NCI-H82 treated with DMSO at 0.1 percent for 48 hours (cell line): ENCODE data around the gene PRR22.

Experiments
- DNase-seq: peaks from one replicate; lab custom pipeline; 2025; ENCODE audit not compliant: unreplicated experiment; lab: John Stamatoyannopoulos, UW

Gene PRR22

DNA sequence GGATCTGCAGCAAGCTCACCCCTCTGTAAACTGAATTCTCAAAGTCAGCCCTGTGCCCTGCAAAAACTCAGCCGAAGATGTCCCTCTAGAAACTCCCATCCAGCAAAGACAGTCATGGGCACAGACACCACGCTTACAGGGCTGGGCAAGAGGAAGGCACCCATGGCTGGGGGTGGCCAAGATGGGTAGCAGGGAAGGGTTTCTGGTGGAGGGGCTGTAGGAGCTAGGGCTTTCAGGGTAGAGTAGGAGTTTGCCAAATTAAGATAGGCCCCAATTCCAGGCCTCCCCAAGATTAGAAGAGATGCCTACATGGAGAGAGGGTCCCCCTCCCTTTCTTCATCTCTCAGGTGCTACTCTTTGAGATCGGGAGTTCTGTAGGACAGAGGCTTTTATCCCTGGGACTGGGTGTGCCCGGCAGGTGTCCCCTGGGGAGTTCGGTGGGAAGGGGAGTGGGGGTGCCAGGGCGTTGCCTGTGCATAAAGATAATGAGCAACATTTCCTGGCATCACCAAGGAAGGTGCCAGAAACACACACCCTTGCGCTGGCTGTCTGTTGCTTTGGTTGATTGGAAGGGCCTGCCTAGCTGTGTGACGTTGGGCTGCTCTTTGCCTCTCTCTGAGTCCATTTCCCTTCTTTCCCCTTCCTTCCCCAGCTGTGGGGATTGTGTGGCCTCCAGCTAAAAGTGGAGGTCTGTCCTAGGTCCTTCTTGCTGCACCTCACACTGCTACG is 29.7 kb upstream of the PRR22 start:
- no peak for DNase-seq

DNA sequence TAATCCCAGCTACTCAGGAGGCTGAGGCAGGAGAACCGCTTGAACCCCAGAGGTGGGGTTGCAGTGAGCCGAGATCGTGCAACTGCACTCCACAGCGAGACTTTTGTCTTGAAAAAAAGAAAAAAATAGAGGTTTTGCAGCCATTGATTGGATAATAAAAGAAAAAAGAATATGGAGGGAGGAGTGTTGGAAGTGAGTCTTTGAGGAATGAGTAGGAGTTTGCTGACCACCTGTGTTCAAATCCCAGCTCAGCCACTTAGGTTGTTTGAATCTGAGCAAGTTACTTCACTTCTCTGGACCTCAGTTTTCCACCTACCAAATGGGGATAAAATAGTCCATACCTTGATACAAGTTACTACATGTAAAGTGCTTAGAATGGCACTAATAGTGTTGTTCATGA is 26.6 kb upstream of the PRR22 start:
- DNase-seq, result no peak

DNA sequence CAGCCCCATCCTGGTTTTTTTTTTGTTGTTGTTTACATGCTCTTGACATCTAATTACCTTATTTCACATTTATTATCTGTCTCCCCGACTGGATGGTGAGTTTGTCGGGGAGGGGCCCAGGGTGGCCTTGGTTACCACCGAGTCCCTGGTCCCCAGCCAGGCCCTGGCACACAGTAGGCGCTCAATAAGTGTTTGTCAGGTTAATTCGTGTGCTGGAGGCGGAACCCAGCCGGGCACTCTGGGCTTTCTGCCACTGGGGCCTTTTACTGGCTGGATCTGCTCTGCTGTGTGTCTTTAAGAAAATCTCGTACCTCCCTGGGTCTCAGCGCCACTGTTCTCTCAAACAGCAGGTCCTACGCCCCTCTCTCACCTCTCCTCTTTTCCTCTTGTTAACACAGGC is 24.9 kb upstream of the PRR22 start:
- DNase-seq, result no peak

DNA sequence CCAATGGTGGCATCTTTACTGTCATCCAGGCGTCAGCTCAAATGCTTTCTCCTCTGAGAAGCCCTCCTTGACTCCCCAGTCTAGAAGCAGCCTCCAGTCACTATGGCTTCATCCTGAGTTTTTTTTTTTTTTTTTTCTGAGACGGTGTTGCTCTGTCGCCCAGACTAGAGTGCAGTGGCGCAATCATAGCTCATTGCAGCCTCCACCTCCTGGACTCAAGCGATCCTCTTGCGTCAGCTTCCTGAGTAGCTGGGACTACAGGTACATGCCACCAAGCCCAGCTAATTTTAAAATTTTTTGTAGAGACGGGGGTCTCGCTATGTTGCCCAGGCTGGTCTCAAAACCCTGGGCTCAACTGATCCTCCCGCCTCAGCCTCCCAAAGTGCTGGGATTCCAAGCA is 24.5 kb upstream of the PRR22 start:
- DNase-seq, result no peak

DNA sequence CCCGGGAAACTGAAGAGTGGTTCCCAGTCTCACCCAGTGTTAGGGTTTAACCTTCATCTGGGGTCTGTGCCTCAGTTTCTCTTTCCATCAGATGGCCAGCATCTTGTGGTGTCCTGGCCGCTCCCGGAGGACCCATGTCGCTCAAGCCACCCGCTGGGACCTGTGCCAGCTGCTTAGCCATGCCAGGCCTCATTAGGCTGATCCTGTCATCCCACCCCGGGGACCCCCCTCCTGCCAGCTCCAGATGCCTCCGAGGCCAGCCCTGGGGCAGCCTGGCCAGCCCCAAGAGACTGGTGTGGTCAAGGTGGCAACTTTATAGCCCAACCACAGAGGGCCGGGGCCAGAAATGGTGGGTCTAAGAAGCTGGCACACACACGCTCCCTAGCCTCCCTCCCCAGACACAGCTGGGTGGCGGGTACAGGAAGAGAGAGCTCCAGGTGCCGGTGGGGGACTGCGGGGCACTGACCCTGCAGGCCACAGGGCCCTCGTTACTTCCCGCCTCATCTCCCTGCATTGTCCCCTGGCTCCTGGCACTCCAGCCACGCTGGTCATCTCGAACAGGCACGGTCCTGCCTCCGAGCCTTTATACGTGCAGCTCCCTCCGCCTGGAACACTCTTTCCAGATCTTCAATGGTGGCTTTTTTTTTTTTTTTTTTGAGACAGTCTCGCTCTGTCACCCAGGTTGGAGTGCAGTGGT is 23.7 kb upstream of the PRR22 start:
- no peak for DNase-seq

DNA sequence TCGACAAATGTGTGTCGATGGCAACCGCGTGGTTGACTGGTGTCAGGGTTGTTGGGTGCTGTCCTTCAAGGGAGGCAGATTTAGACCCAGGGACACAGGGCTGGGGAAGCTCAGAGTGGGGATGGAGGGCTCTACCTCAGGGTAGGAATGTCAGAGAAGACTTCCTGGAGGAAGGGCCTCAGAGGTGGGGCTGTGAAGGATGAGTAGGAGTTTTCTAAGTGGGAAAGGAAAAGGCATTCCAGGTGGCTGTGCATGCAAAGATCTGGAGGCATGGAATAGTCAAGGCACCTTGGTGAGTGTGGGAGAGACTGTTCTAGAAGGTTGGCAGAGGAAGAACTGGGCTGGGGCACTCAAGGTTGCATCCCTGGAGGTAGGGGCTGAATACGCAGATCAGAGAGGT is 22.4 kb upstream of the PRR22 start:
- no peak for DNase-seq

DNA sequence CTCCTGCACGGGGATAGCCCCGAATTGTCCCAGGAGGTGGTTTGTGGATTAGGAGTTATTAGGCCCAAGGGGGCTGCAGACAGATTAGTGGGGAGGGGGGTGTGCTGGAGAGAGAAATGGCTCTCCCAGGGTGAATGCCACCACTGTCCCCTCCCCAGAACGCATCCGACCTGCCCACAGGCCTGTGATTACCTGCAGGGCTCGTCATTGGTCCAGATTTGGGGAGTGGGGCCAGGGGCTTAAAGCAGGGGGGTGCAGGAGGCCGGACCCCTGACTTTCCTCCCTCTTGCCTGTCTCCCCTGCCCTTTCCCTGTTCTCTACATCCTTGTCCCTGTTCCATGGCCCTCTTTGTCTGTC is 21.6 kb upstream of the PRR22 start:
- DNase-seq, result no peak

DNA sequence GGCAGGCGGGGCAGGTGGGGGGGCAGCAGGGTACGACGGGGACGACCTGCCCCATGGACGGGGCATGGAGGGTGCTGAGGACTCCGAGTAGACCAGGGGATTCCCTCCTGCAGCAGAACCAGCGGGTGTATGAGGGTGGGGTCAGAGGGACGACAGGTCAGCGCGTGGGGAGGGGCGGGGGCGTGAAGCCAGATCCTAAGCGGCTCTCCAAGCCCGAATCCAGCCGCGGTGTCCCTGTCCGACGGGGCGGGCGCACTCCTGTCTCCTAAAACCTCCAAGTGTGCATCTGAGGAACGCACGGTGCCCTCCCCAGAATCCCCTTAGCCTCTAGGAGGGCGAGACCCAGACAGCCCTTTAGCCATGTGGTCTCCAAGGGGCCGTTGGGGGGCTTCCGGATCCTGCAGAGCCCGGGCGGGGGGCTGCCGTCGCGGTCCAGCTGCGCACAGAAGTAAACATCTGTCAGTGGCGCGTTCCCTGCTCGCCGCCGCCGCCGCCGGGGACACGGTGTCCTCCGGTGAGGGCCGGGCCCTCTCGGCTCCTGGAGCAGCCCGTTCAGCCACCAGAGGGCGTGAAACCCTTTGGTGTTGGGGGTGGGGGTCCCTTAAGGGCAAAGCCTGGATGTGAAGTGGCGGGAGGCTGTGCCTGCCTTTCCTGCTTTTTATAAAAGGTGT is 21.1 kb upstream of the PRR22 start:
- peak; percentile 40 for DNase-seq

DNA sequence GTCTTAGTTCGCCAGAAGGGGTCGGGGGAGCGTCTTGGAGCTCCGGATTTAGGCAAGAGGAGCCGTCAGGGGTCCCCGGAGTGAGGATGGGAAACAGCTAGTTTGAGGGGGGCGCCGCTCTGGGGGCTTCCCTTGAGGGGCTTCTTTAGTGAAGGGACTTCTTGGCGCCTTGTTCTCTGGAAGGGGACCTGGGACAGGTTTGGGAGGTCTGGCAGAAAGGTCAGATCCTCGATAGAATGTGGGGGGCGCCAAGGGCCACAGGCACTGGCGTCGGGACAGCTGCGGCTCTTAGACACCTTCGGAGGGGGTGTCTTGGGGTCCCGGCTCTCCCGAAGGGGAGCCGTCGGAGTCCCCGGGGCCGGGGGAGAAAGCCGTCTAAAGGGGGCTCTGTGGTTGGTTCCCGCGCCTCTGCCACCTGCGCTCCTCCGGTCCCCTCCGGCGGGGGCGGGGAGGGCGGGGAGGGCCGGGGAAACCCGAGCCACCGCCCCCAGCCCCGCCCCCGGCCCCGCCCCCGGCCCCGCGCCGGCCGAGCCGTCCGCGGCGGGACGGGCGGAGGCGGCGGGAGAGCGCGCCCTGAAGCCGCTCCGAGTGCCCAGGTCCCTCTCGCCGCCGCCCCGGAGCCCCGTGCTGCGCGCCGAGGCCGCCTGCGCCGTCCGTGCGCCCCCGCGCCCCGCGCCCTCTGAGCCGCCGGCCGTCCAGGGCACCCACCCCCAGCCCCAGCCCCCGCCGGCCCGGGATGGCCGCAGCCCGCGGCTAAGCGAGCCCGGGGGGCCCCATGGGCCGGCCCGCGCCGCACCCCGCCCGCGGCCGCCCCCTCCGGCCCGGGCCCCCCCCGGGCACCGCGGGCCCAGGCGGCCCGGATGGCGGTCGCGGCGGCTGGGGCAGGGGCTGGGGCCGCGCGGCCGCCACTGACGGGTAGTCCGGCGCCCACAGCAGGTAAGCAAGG is 20.2 kb upstream of the PRR22 start, which contains the start of gene NRTN:
Gene NRTN, plus strand, starts transcription at position 552 of the 946 bp plus-strand sequence. CDS start 19,099 bp downstream, outside the sequence.
- no peak for DNase-seq

DNA sequence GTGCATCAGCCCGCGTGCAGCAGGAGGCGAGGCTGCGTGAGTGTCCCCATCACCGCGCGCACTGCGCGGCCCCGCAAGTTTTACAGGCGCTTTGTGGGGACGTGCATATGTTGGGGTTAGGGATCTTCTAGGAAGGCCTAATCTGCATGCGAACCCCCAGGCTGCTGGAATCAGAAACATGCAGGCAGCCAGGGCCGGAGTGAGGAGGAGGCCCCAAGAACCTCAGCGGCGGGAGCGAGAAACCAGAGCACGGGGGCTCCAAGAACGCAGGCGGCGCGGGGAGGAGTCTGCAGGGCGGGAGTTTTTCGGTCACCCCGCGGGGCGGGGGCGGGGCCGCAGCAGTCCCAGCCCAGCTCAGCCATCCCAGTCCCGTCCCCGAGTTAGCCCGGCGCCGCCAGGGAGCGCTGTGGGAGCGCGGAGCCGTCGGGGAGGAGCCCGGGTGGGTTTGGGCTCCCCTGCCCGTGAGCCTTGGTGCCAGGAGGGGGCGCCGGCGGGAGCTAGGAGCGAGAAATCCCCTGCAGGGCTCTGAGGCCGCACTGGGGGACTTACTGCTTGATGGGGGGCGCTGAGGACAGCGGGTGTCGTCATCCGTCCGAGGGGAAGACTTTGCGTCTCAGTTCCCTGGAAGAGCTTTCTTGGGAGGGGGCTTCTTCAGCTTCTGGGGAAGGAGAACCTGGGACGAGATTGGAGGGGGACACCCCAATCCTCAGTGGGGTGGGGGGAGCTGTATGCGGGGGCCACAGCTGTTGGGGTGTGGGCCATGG is 19.4 kb upstream of the PRR22 start:
- DNase-seq, result peak; percentile 76

DNA sequence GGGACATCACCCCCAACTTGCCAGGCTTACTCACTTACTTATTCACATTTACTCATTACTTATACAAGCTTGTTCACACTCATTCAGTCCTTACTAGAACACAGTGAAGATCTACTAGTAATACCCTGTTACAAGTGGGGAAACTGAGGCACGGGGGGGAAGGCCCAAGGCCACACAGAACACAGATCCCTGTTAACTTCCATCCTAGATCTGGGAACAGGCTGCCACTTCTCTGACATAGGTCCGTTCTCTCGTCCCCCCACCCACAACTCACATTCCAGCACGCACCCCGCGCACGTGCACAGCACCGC is 18.9 kb upstream of the PRR22 start:
- no peak for DNase-seq

DNA sequence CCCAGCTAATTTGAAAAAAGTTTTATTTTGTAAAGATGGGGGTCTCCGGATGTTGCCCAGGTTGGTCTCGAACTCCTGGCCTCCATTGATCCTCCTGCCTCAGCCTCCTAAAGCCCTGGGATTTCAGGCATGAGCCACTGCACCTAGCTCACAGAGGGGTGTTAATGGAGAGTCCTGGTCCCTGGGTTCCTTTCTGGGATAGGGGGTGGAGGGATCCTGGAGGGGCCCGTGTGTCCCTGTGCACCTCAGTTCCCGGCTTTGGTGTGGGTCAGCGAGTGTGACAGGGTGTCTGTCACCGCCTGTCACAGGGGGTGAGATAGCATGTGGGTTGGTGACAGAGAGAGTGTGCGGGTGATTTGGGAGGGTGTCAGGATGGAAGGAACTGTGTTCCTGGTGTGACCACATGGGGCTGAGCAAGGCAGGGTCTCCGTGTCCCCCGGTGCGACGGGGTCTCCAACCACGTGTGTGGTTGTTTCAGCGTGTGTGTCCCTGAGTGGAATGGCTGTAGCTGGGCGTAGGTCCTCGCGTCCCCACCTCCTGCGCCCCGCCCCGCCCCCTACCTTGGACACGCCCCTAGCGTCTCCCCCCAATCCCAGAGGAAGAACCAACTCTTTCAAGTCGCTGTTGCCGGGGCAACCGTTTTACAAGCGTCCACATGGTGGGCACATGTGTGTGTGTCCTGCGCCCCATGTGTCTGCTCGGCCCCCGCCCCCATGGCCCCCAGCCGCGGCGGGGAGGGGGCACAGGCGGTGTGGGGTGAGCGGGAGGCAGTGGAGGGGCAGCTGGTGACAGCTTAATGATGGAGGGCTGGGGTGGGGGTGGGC is 17.5 kb upstream of the PRR22 start:
- peak; percentile 19 for DNase-seq

DNA sequence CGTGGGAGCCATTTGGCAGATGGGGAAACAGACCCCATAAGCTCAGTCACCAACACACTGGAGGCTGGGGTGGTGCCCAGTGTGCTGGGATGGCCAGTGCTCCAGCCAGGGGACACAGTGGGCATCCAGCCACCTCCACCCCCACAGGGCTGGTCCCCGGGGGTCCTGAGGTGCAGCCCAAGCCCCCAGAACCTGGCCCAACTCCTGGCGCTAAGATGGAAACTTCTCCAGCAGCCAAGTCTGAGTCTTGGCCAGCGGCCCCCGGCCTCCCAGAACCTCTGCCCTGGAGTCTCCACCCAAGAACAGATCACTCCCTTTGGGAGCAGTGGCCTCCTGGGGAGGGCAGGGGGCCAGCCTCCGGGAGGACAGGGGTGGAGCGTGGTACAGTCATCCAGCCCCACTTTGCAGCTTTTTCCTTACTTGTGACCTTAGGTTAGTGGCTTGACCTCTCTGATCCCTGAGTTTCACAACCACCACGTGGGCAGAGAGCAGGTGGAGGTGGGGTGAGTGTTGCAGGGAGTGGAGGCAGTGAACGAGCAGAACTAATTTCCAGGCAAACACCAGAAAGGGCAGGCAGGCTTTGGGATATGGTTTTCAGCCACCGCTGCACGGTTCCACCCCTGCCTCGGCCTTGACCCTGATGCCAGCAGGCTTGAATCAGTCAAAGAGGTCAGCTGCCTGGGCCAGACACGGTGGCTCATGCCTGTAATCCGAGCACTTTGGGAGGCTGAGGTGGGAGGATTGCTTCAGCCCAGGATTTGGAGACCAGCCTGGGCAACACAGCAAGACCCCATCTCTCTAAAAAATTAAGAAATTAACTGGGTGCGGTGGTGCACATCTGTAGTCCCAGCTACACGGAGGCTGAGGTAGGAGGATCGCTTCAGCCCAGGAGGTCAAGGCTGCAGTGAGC is 16.1 kb upstream of the PRR22 start:
- DNase-seq, result no peak

DNA sequence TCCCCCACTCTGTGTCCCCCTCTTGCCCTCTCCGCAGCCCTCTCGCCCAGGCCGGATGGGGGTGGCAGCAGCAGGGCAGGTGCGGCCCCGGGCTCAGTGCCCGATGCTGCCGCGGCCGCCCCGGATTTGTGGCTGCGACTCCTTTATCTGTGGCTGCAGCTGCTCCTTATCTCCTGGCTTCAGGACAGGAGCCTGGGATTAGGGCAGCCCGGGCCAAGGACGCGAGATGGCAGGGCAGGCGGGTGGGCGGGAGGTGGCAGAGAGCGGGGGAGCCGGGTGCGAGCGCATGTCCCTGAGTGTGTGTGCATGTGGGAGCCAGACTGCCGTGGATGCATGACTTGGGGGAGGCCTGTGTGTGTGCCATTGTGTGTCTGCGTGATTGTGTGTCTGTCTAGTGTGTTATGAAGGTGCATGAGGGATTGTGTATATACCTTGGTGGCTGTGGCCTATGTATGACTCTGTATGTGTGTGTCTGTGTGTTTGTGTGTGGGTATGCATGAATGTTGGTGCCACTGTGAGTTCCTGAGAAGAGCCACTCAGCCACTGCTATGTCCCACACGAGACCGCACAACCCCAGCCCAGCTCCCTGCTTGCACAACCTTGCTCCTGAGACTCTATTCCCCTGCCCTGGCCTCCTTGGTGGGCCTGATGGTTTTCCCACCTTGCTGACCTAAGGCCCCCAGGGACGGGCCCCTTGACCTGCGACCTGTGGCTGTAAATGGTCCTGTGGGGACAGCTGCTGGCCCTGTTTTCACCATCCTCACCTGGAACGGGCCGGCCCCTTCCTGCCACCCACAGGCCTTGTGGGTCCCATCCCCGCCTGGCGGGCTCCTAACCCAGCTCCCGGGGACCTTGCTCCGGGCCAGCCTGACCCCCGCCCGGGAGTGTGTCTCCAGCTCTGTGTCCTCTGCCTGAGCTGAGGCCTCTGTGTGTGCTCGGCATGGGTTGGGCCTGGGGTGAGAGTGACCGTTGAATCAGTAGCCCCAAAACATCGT is 15.0 kb upstream of the PRR22 start:
- DNase-seq, result no peak

DNA sequence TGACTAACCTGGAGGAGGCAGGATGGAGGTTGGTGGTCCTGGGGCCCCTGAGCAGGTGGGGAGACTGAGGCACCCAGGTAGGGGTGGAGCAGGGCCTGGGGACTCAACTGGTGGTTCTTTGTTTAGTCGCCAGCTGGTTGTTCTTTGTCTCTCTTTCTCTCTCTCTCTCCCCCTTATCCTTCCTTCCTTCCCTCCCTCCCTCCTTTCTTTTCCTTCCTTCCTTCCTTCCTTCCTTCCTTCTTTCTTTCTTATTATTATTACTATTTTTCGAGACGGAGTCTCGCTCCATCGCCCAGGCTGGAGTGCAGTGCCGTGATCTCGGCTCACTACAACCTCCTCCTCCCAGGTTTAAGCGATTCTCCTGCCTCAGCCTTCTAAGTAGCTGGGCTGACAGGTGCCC is 13.7 kb upstream of the PRR22 start:
- DNase-seq, result no peak

DNA sequence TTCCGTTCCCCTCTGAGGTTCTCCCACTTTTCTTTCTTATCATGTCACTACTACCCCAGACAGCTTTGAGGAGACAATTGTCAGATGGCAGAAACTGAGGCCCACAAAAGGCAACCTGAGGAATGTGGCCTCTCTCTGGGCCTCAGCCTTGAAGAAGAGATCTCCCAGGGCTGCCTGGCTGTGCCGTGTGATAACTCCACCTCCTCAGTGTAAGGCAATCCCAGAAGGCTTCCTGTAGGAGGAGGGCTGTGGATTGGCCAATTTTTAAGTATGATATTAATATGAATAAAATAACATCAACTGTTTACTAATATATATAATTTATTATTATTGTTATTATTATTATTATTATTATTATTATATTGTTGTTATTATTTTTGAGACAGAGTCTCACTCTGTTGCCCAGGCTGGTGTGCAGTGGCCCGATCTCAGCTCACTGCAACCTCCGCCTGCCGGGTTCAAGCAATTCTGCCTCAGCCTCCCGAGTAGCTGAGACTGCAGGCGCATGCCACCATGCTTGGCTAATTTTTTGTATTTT is 10.9 kb upstream of the PRR22 start:
- DNase-seq, result no peak

DNA sequence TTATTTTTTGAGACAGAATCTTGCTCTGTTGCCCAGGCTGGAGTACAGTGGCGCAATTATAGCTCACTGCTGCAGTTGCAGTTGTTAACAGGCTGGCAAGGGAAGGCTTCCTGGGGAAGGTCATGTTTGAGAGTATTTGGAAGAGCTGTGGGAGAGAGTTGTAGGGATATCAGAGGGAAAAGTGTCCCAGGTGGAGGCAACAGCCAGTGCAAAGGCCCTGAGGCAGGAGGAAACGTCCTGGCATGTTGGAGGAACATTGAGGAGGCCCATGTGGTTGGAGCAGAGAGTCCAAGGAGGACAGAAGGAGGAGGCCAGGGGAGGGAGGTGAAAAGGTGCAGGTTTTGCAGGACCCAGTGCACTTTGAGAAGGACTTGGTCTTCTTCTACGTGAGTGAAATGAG is 8.6 kb upstream of the PRR22 start:
- DNase-seq, result no peak
